ENCODE results near the gene IRF2. TPM values are rescaled to one million over a fixed set of nuclear protein-coding genes. Genes with fewer than 3 reads are reported as not detected.

IRF2 gene
- total and polyA plus RNA-seq, 2 of the 8 experiments (the other 6 are each of a cell fraction or from before 2014, with no cell fraction given): 13.8 to 17.0 TPM

GRCh38 chr4:184398741-184399511 is 75.4 kb downstream of the IRF2 start:
- CTCF ChIA-PET (ENCODE audit: partially characterized antibody): interaction anchor here (0.9 kb wide), 1 partner anchor 33 kb away, joined by 3 read pairs; no protein-coding TSS in a partner anchor
- H3K14ac ChIP-seq (ENCODE audit: insufficient read length): no peak overlapping the region
- H2BK20ac ChIP-seq (ENCODE audit: low read length): no peak overlapping the region
- H3K4ac ChIP-seq (replicated peaks; ENCODE audit: insufficient read length, low read depth, low read length): no peak overlapping the region
- H3K4me3 ChIP-seq (ENCODE audit: extremely low read depth in 1 of 4, insufficient read depth in 2 of 4, low read depth in 3 of 4, low read length in 4 of 4): no peak overlapping the region
- H3K9me3 ChIP-seq (ENCODE audit: insufficient read depth in 2 of 2, low read depth in 1 of 2, low read length in 1 of 2): no peaks in the 10 kb centered on the region
- H2AFZ ChIP-seq (ENCODE audit: low read length): no peak overlapping the region
- H3K27ac ChIP-seq (ENCODE audit: low read depth, low read length): no peak overlapping the region
- no peak overlapping the region for H3K9ac ChIP-seq (replicated peaks in 1 of 4; ENCODE audit: extremely low read depth in 1 of 4, low read depth in 3 of 4, low read length in 3 of 4)
- no peak for FAIRE-seq
- peak overlapping the region; percentile 19; the same call in 1 of the 2 replicates for H2BK15ac ChIP-seq (ENCODE audit: low read length)
- 93% methylated on average over 24 of the region's 24 CpGs; no CpG with 5 or more reads in 1 of the 2 experiments for WGBS, 2 experiments (ENCODE audit: extremely low coverage in 1 of 2, insufficient coverage in 1 of 2, insufficient read length in 1 of 2, insufficient replicate concordance in 2 of 2, low coverage in 1 of 2, low lambda C conversion rate in 2 of 2, missing lambda C conversion rate in 1 of 2)
- H3K27me3 ChIP-seq (replicated peaks in 1 of 4; ENCODE audit: control insufficient read depth in 3 of 4, extremely low read depth in 1 of 4, insufficient read depth in 3 of 4, low read length in 3 of 4): no peaks in the 10 kb centered on the region
- H2BK5ac ChIP-seq (ENCODE audit: low read depth, low read length): peak overlapping the region; percentile 35; the same call in 1 of the 2 replicates
- no peak overlapping the region for H4K91ac ChIP-seq (replicated peaks; ENCODE audit: insufficient read length, low read length)
- peaks cover 2 to 9% (median 3%) of the 10 kb centered on the region in 4 experiments; a peak in 4 of 8 replicates for H3K36me3 ChIP-seq (ENCODE audit: control insufficient read depth in 2 of 4, insufficient read depth in 4 of 4, low read length in 3 of 4)
- POLR2A ChIA-PET (ENCODE audit: partially characterized antibody): interaction anchor here (1.6 kb wide), 1 partner anchor 9 kb away, joined by 7 read pairs; no protein-coding TSS in a partner anchor
- DNase-seq (ENCODE audit: low read depth in 1 of 2, low spot score in 2 of 2): no peak
- H3K23ac ChIP-seq (ENCODE audit: insufficient read length): no peak overlapping the region
- no peaks in the 10 kb centered on the region for H4K20me1 ChIP-seq (replicated peaks in 1 of 2; ENCODE audit: control insufficient read depth in 1 of 2, insufficient read depth in 2 of 2, low read length in 2 of 2)
- H3K4me2 ChIP-seq (ENCODE audit: insufficient read depth in 1 of 2, low read depth in 2 of 2, low read length in 2 of 2): no peak overlapping the region
- H4K8ac ChIP-seq (ENCODE audit: extremely low read depth, insufficient read depth, low read length): no peak overlapping the region; the same call in 1 of the 2 replicates
- no peaks in the 10 kb centered on the region for H3K79me2 ChIP-seq (ENCODE audit: control insufficient read depth in 1 of 2, insufficient read depth in 2 of 2, low read length in 2 of 2)
- H3K23me2 ChIP-seq (ENCODE audit: low read depth, low read length): no peaks in the 10 kb centered on the region
- no peak overlapping the region for H2BK12ac ChIP-seq (ENCODE audit: low read depth, low read length)
- H2BK120ac ChIP-seq (replicated peaks; ENCODE audit: low read depth, low read length): no peak overlapping the region
- no peak overlapping the region for H2AK5ac ChIP-seq (ENCODE audit: low read depth, low read length)
- H4K5ac ChIP-seq (ENCODE audit: insufficient read length, low read depth, low read length): no peak overlapping the region
- H3K4me1 ChIP-seq (replicated peaks in 1 of 4; ENCODE audit: control insufficient read depth in 3 of 4, insufficient read depth in 4 of 4, low read length in 3 of 4): peaks cover 13 to 30% (median 17%) of the 10 kb centered on the region in 4 experiments
- H3K79me1 ChIP-seq (ENCODE audit: low read depth, low read length): no peaks in the 10 kb centered on the region
- H3K56ac ChIP-seq (replicated peaks; ENCODE audit: insufficient read length, low read depth, low read length): no peak overlapping the region
- H3K18ac ChIP-seq (ENCODE audit: extremely low read depth, low read length): no peak overlapping the region
